Measurements from ENCODE around the gene GINS3.
"Not testable (repeated sequence)": the region's sequence is repeated elsewhere in the genome, so short reads cannot be mapped to it uniquely, and the experiment has no call there.

The GINS3 gene

DNA sequence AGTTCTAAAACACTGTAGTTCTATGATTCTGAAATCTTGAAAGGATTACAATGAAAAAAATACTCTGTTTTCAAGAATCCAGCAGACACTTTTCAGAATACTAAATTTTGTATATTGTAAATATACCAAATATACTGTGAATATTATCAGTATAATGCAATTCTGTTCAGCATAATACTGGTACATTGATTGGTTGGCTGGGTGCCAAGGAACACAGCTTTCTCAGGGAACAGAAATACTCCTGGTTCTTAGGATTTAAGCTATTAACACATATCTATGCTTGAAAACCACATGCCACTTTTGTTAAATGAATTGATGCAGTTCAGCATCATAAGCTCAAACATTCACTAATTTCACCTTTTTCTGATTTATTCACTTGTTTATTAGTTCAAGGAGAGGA, 2.5 kb upstream of the GINS3 start:
- DNase-seq (ENCODE audit: low spot score): no peak

DNA sequence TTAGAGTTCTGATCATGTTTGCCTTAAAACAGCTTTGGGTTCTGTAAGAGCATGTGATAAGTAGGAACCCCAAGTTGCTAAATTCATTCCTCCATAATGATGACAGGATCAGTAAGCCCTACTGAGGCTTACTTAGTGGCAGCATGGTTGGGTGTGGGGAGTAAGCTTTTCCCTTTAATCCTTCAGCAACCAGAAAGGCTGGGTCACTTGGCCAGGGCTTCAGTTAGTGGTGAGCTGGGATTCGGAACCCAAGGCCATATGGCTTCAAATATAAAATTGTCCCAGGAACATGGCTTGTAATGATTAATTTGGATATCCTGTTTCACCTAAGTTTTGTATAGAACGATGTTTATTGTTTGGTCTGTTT, 850 bp downstream of the GINS3 start:
- DNase-seq (ENCODE audit: low spot score): no peak

DNA sequence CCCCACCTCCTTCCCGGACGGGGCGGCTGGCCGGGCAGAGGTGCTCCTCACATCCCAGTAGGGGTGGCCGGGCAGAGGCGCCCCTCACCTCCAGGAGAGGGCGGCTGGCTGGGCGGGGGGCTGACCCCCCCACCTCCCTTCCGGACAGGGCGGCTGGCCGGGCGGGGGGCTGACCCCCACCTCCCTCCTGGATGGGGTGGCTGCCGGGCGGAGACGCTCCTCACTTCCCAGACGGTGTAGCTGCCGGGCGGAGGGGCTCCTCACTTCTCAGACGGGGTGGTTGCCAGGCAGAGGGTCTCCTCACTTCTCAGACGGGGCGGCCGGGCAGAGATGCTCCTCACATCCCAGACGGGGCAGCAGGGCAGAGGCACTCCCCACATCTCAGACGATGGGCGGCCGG, 4.6 kb downstream of the GINS3 start:
- not testable (repeated sequence) for DNase-seq (ENCODE audit: low spot score)

DNA sequence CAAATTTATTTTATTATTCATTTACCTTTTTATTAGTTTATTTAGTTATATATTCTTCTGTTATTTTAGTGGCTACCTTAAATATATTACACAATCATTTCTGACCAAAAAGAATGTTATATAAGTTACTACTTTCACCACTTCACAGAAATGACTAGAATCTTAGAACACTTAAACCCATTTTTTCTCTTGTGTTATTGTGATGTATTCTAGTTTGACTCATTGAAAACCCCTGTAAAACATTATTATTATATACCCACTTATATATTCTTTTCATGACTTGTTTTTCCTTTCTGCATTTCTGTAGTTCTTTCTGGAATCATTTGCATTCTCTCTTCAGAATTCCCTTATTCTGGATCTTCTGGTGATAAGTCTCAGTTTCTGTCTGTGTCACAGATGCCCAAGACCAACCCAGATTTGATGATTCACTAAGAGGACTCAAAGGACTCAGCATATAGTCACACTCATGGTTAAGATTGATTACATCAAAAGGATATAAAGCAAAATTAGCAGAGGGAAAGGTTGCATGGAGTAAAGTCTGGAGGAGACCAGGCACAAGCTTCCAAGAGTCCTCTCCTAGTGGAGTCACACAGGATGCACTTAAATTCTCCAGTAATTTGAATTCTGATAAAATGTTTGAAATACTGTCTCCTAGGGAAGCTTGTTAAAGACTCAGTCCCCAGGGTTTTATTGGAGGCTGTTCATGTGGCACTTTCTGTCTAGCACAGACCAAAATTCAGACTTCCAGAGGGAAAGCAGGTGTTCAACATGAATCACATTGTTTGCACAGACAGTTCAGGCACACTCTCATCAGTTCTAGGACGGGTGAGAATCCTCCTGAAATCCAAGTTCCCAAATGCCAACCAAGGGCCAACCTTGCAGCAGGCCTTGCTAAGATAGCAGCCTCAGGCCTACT, 7.7 kb downstream of the GINS3 start:
- no peak for DNase-seq (ENCODE audit: low spot score)

DNA sequence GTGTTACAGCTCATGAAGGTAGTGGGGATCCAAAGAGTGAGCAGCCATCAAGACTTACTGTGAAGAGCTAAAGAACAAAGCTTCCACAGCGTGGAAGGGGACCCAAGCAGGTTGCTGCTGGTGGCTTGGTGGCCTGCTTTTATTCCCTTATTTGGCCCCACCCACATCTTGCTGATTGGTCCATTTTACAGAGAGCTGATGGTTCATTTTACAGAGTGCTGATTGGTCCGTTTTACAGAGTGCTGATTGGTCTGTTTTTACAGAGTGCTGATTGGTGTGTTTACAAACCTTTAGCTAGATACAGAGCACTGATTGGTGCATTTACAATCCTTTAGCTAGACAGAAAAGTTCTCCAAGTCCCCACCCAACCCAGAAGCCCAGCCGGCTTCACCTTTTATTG, 9.0 kb downstream of the GINS3 start:
- not testable (repeated sequence) for DNase-seq (ENCODE audit: low spot score)

DNA sequence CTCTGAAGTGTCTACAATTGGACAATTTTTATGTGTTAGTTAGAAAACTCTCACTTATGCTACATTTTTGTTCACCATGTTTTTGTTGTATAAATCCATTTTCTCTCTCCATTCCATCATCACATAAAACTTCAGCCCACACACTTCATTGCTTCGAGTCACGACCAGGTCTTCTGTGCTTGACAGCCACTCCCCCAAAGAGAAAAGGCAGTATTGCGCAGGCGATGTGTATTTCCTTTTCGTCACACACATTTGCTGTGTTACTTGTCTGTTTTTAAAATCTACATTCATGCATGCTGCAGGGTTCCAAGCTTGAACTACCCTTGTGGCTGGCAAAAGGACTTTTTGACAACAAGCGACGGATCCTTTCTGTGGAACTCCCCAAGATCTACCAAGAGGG, 10.5 kb downstream of the GINS3 start:
- no peak for DNase-seq (ENCODE audit: low spot score)

DNA sequence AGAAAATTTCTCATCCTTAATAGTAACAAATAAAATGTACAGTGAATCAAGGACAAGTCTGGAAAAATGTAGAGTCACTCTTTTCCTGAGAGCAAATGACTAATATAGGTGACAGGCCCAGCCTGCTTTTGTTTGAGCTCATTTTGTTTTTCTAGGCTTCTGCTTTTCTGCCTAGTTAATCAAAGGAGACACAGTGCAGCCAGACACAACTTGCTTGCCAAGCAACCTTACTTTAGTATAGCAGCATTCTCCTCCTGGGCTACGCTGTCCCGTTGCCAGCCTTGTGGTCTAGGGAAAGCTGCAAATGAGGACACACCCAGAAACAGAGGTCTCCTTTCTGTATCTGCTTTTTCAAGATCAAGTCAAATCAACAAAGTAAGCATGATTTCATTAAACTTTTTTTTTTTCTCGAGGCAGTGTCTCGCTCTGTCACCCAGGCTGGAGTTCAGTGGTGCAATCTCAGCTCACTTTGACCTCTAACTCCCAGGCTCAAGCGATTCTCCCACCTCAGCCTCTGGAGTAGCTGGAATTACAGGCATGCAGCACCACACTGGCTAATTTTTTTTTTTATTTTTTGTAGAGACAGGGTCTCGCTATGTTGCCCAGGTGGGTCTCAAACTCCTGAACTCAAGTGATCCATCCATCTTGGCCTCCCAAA, 17.2 kb downstream of the GINS3 start:
- DNase-seq (ENCODE audit: low spot score): no peak

DNA sequence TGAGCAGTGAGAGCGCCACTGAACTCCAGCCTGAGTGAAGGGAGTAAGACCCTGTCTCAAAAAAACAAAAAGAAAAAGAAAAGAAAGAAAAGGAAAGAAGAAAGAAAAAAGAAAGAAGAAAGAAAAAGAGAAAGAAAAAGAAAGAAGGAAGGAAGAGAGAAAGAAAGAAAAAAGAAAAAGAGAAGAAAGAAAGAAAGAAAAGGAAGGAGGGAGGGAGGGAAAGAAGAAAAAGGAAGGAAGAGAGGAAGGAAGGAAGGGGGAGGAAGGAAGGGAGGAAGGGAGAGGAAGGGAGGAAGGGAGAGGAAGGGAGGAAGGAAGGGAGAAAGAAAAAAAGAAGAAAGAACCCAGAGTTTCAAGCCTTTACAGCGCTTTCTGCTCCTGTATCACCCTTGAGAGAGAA, 19.1 kb downstream of the GINS3 start:
- no peak for DNase-seq (ENCODE audit: low spot score)

DNA sequence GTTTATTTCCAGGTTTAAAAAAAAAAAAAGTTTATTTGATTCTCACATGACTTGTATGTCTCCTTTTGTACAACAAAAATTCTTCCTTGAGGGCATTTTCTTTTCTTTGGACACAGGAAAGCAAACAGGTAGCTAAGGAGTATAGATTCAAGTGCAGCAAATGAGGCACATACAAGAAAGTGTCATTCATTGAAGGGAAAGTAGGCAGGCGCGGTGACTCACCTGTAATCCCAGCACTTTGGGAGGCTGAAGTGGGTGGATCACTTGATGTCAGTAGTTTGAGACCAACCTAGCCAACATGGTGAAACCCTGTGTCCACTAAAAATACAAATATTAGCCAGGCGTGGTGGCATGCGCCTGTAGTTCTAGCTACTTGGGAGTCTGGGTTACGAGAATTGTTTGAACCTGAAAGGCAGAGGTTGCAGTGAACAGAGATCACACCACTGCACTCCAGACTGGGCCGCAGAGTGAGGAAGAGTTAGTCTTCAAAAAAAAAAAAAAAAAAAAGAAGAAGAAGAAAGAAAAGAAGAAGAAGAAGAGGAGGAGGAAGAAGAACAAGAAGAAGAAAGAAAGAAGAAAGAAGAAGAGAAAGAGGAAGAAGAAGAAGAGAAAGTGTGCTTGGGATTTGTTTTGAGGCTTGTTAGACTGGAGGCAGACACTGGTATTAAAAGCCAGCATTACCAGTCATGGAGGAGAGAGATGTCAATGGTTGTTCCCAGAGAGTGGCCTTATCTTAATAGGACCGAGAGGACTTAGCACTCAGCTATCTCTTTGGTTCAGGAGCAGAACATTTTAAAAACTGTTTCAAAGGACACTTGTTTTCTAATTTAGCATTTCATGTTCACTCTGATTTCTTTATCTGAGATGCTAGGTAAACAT, 19.7 kb downstream of the GINS3 start:
- no peak for DNase-seq (ENCODE audit: low spot score)

DNA sequence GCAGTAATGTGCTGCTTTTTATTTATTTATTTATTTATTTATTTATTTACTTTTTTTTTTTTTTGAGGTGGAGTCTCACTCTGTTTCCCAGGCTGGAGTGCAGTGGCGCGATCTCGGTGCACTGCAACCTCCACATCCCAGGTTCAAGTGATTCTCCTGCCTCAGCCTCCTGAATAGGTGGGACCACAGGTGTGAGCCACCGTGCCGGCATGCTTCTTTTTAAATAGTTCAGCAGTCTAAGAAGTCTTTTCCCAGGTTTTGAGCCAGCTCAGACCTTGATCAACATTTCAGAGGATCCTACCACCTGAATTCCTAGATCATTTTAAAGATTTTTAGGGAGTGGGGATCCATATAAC, 20.3 kb downstream of the GINS3 start:
- DNase-seq (ENCODE audit: low spot score): not testable (repeated sequence)

DNA sequence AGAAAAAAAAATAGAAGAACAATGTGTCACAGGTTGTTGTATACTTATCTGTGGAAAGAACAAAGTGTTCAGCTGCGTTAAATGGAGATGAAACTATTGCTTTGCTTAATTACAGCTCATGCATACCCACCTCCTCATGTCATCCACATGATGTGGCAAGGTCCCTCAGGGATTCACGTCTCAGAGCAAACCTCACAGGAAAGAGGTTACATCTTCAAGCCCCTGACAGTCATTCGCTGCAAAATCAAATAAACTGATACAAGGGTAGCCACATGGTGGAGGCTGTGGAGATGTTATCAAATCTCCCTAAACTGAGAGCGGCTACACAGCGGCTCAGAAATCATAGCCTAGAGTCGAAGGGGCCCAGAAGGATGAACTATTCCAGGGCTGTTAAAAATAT, 21.1 kb downstream of the GINS3 start:
- DNase-seq (ENCODE audit: low spot score): no peak

DNA sequence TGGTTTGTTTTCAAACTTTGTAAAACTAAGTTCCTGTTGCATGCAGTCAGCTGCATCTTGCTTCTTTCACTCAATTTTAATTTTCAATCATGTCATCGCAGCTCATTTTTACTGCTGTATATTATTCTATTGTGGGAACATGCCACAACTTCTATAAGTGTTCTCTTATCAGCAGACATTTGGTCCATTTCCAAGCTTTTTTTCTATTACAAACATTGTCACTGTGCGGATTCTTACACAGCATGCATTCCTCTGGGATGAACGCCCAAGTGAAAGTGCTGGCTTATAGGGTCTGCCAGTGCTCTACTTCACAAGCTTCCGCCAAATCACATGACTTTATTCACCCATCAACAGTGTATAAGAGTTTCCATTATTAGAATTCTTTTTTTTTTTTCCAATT, 22.7 kb downstream of the GINS3 start:
- DNase-seq (ENCODE audit: low spot score): no peak

DNA sequence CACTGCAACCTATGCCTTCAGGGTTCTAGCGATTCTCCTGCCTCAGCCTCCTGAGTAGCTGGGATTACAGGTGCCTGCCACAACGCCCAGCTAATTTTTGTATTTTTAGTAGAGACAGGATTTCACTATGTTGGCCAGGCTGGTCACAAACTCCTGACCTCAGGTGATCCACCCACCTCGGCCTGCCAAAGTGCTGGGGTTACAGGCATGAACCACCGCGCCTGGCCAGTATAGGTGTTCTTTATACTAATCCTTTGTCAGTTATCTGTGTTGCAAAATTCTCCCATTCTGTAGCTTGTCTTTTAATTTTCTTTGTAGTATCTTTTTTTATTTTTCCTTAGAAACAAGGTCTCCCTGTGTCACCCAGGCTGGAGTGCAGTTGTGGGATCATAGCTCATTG, 23.7 kb downstream of the GINS3 start:
- not testable (repeated sequence) for DNase-seq (ENCODE audit: low spot score)

DNA sequence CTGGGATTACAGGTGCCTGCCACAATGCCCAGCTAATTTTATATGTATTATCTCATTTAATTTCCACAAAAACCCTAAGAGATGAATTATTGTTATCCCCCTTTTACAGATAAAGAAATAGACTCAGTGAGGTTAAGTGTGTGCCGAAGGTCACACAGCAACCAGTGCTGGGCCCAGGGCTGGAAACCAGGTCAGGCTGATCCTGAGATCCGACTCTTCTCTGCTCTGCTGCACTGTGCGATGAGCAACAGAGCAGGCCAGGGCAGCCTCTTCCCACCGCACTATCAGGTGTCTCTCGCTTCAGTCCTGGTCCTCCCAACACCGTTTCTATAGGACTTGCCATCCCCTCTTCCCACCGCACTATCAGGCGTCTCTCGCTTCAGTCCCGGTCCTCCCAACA, 24.8 kb downstream of the GINS3 start:
- DNase-seq (ENCODE audit: low spot score): no peak

DNA sequence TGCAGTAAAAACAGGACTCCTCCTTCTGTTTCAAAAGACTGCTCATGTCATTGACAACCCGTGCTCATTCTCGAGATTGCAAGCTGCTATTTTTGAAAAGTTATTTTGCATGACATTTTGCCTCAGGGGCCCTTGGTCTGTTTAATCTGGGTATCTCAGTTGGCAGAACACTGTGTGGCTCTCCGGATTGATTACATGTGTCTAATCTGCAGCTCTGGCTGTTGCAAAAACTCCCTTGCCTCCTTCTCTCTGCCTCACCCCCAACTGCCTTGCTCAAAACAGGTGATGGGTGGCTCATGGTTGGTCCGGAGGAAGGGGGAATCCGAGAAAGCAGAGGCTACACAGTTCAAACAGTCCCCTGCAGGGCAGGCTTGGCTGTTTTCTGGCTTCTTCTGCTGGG, 25.3 kb downstream of the GINS3 start:
- no peak for DNase-seq (ENCODE audit: low spot score)

DNA sequence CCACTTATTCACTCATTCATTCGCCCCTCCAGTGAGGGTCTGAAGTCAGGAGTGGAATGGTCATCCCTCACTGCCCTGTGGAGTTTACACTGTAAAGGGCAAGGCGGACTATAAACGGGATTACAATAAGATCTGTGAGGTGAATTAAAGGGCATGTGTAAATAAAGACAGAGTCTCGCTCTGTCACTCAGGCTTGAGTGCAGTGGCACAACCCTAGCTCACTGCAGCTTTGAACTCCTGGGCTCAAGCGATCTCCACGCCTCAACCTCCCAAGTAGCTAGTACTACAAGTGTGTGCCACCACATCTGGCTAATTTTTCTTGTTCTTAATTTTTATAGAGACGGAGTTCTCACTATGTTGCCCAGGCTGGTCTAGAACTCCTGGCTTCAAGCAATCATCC, 25.8 kb downstream of the GINS3 start:
- no peak for DNase-seq (ENCODE audit: low spot score)

DNA sequence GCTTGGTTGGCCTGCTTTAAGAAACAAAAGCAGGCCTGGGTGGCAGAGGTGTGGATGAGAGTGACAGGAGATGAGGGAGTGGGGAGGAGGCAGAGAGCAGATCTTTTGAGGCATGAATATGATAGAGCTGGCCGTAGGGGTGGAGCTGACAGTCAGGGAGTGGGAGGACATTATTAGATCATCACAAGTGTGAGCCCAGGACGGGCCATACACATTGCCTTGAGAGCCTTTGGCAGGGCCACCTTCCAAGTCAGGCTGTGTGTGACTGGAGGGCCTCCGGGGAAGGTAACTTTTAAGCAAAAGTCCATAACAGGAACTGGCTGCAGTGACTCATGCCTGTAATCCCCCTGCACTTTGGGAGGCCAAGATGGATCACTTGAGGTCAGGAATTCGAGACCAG, 26.3 kb downstream of the GINS3 start:
- DNase-seq (ENCODE audit: low spot score): no peak

DNA sequence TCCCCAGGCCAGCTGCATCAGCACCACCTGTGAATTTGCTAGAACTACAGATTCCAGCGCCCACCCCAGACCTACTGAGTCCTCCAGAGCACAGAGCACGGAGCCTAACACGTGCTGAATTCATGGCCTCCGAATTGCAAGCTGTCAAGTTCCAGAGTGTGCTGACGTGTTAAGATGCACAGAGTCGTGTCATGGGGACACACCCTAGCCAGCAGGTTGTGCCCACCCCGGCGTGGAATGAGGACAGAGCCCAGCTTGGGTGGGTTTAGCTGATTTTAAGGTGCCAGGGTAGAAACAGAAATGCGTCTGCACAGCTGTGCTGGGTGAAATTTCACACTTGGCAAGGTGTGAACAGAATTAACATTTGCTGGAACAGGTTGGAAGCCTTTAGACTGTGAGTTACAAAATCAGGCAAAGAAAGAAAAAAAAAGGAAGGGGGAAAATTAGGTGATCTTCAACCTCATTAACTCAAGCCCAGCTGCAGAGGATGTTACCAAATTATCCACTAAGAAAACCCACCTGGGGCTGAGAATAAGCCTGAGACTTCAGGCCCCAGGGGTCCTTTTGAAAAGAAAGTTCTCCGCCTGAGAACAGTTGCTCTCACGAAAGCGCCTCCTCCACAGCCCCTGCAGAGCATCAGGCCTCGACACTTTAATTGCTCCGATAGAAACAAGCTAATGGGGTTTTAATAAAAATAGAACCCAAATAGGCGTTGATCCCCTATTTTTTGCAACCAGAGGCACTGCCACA, 27.1 kb downstream of the GINS3 start:
- no peak for DNase-seq (ENCODE audit: low spot score)

DNA sequence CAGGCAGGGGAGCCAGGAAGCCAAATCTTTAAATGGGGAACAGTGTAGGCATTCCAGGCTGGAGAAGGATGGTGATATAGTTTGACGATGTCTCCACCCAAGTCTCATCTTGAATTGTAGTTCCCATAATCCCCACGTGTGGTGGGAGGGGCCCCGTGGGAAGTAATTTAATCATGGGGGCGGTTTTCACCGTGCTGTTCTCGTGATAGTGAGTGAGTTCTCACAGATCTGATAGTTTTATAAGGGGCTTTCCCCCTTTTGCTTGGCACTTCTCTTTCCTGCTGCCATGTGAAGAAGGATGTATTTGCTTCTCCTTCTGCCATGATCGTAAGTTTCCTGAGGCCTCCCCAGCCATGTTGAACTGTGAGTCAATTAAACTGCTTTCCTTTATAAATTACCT, 28.8 kb downstream of the GINS3 start:
- DNase-seq (ENCODE audit: low spot score): no peak

DNA sequence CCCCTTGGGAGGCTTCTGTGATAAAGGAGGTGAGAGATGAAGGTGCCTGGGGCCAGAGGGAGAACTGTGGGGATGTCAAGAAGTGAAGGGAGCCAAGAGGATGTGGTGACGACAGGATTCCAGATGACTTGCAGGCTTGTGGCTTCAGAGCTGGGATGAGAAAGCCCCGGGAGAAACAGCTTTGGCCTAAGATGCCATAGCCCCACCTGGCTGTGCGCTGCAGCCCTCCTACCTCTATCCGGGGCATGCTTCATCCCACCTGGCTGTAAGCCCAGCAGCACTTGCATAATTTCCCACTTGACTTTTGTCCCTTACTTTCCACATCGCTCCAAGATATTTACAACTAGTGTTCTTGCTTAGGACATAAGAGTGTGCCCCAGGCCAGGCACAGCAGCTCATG, 29.3 kb downstream of the GINS3 start:
- no peak for DNase-seq (ENCODE audit: low spot score)

DNA sequence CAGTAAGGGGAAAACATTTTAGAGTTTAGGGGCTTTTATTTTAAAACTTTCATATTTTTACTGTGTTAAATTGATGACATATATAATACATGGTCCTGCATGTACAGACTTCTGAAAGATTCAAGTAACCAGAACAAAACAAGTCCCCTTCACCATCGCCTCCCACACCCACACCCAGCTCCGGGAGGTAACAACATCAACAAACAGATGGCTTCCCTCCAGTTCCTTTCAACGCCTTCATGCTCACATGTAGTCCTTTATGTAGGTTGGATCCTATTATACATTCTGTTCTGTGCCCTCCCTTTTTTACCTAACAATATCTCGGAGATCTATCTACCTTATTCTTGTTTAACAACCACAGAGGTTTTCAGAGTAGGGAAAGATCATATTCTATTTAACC, 30.5 kb downstream of the GINS3 start:
- no peak for DNase-seq (ENCODE audit: low spot score)

DNA sequence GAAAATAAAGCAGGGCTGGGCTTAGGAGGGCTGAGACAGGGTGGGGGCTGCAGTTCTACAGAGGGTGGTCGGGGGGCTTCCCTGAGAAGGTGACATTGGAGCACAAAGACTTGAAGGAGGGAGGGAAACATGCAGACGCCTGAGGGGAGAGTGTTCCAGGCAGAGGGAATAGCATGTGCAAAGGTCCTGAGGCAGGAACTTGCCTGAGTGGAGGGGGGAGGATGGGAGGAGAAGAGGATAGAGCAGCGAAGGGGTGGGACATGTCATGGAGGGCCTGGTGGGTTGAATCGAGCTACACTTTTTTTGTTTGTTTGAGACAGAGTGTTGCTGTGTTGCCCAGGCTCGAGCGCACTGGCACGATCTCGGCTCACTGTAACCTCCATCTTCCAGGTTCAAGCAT, 33.0 kb downstream of the GINS3 start:
- DNase-seq (ENCODE audit: low spot score): no peak
